Measurements from ENCODE around the gene RIT1. TPM values are rescaled to one million over a fixed set of nuclear protein-coding genes. Genes with fewer than 3 reads are reported as not detected.

RIT1 gene
- polyA plus RNA-seq, 10 donors = 20.7 to 33.1 (median 25.6) TPM

DNA sequence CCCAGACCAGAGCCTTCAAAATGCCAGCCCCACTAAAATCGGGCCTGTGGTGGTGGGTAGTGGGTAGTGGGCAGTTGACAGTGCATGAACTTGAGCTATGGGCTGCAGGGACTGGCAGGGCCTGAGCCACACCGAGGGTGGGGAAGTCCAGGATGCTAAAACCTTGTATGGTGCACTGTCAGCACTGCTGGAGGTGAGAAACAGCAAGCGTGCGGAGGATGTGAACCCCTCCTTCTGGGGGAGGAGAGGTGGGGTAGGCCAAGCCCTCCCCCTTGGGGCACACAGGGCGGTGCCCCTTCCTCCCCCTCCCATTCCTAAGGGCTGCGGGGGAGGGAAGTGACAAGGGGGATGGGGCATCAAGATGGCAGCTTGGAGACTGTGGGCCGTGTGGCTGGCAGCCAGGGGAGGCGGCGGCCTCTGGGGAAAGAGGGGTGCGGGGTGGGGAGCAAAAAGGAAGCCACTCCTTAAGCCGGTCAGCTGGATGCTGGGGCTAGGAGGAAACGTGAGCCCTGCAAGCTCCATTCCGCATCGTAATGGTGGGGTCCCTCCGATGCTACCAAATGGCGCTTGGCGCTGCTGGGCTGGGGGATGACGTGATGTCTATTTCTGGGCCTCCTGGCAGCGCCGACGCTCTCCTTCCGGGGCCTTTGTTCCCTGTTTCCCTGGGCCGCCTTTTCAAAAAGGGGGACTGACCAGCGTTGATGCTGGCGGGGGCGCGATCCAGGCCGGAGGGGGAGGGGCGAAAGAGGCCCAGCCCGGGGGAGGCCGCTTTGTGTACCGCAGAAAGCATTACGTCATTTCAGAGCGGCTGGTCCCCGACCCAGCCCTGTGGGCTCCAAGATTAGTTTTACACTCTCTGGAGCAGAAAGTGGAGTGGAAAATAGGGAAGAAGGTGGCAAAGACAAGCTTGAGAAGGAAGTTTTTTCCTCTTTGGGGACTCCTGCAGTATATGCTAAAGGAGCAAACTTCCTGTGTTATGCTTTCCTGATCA, 51.0 kb downstream of the RIT1 start:
- DNase-seq = peak; percentile 77 to 96 (median 91)

DNA sequence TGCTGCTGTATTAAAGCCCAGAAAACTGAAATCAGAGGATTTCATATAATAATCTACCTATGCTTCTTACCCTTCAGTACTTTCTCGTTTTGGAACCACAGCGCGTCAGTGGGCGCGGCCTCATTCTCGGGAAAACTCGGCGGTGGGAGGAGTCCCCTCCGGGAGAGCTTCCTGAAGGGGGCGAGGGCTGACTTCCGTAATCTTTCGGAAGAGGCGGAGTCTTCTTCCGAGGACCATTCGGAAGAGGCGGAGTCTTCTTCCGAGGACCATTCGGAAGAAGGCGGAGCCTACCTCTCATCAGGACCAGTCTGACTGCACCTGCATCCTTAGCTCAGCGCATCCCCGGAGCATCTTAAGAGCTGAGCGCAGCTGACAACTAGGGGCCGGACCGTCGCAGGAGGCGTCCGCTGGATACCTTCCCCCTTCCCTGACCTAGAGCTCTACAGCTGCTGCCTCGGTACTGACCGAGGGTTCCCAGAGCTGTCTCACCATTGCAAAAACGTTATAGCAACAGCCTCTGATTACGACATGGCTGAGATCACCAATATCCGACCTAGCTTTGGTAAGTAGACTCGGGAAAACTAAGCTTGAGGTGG, 51.8 kb downstream of the RIT1 start, which contains the start of gene SYT11:
Gene SYT11, plus strand, starts transcription at position 334 of the 596 bp plus-strand sequence. Its CDS starts 195 bp downstream, at position 529.
- DNase-seq = peak; percentile 98

GRCh38 chr1:155858800-155859233, 52.3 kb downstream of the RIT1 start:
- DNase-seq = no peak

GRCh38 chr1:155856975-155857930, 53.9 kb downstream of the RIT1 start, which contains the start of gene GON4L:
Gene GON4L, minus strand, starts transcription at chr1:155857214. Its CDS starts 3,434 bp downstream, at chr1:155853780.
- peak; percentile 93 to 97 (median 95) for DNase-seq

DNA sequence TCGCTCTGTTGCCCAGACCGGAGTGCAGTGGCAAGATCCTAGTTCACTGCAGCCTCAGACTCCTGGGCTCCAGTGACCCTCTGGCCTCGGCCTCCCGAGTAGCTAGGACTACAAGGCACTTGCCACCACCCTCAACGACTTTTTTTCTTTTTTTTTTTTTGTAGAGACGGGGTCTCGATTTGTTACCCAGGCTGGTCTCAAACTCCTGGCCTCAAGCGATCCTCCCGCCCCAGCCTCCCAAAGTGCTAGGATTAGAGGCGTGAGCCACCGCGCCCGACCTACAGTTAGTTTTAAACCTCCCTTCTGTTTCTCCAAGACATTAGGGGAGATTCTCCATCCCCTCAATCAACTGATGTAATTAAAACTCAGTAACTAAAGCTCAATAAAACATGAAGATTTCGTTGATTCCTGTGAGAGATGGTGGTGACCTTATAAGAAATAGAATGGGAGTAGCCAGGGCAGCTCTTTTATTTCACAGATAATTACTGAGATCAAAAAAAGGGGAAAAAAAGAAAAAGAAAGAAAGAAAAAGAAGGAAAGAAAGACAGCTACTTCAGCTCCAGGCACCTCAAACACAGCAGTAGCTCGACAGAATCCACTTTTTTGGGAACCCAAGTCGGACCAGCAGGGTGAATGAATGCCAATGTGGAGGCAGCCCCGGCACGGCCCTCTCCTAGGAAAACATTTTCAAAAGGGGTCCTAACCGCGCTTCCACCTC, 54.7 kb downstream of the RIT1 start:
- DNase-seq = no peak

DNA sequence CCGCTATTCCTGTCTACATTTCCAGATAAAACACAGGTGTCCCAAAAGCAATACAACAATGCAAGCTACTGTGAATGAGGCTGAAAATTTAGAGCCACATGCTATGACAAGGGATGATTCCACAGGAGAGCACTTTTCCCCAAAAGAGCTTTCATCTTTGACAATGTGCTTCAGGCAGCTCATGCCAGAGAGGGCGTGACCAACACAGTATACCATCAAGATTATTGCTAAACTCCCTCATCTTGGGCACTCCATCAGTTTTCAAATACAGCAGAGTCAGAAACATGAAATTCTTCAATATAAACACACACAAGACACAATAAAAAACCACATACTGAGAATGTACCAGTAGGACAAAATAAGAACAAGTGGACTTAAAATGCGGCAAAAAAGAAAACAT, 60.8 kb downstream of the RIT1 start:
- DNase-seq = no peak

GRCh38 chr1:155847823-155848529, 63.2 kb downstream of the RIT1 start:
- DNase-seq = no peak

Other genes starting within 250 kb of the RIT1 start
- gene YY1AP1, start 222.6 kb downstream of the RIT1 start, polyA plus RNA-seq (ENCODE audit: insufficient read length in 10 of 10) = 10 to 100 TPM; 38.8 to 60.3 (median 52.2) TPM
- 100 to 1,000 TPM; 111 to 162 (median 138) TPM for gene DAP3, start 222.3 kb downstream of the RIT1 start, polyA plus RNA-seq (ENCODE audit: insufficient read length in 10 of 10)
- gene GON4L, start 54.1 kb downstream of the RIT1 start, polyA plus RNA-seq (ENCODE audit: insufficient read length in 10 of 10) = 10 to 100 TPM; 21.8 to 43.6 (median 30.3) TPM
- gene SYT11, start 51.8 kb downstream of the RIT1 start, polyA plus RNA-seq (ENCODE audit: insufficient read length in 10 of 10) = 10 to 100 TPM; 13.1 to 19.8 (median 16.1) TPM
- gene KHDC4, start 23.1 kb upstream of the RIT1 start, polyA plus RNA-seq (ENCODE audit: insufficient read length in 10 of 10) = 10 to 100 TPM; 21.9 to 51.3 (median 30.2) TPM
- gene RXFP4, start 30.3 kb upstream of the RIT1 start, polyA plus RNA-seq (ENCODE audit: insufficient read length in 10 of 10) = under 1 TPM in 3 of 10 donors, not detected in 7; 0.14 to 0.22 (median 0.16) TPM
- 100 to 1,000 TPM in 9 of 10 donors, 10 to 100 TPM in 1; 97.7 to 165 (median 139) TPM for gene ARHGEF2, start 67.2 kb upstream of the RIT1 start, polyA plus RNA-seq (ENCODE audit: insufficient read length in 10 of 10)
- gene SSR2, start 109.6 kb upstream of the RIT1 start, polyA plus RNA-seq (ENCODE audit: insufficient read length in 10 of 10) = 100 to 1,000 TPM; 212 to 298 (median 248) TPM
- gene UBQLN4, start 142.4 kb upstream of the RIT1 start, polyA plus RNA-seq (ENCODE audit: insufficient read length in 10 of 10) = 10 to 100 TPM; 37.6 to 47.4 (median 43.0) TPM
- 10 to 100 TPM; 32.4 to 46.7 (median 36.3) TPM for gene LAMTOR2, start 143.4 kb upstream of the RIT1 start, polyA plus RNA-seq (ENCODE audit: insufficient read length in 10 of 10)
- gene RAB25, start 149.8 kb upstream of the RIT1 start, polyA plus RNA-seq (ENCODE audit: insufficient read length in 10 of 10) = 10 to 100 TPM in 2 of 10 donors, under 1 TPM in 6, not detected in 2; 0.26 to 11.7 (median 0.34) TPM
- gene MEX3A, start 171.1 kb upstream of the RIT1 start, polyA plus RNA-seq (ENCODE audit: insufficient read length in 10 of 10) = 10 to 100 TPM; 10.8 to 30.7 (median 21.3) TPM
- gene LMNA, start 203.4 kb upstream of the RIT1 start, polyA plus RNA-seq (ENCODE audit: insufficient read length in 10 of 10) = 100 to 1,000 TPM; 244 to 379 (median 270) TPM
- gene SEMA4A, start 242.2 kb upstream of the RIT1 start, polyA plus RNA-seq (ENCODE audit: insufficient read length in 10 of 10) = 1 to 10 TPM; 2.0 to 7.5 (median 3.3) TPM

All from muscle of back (tissue), 11 donors.